Measurements from ENCODE around the gene SCLT1. TPM values are rescaled to one million over a fixed set of nuclear protein-coding genes. Genes with fewer than 3 reads are reported as not detected.
A peak's percentile ranks its signal among the peaks of the same experiment; 100 is the strongest.

Gene SCLT1
- polyA plus RNA-seq, 1 of the 3 experiments (the other 2 are of a cell fraction) = 2.2 TPM

DNA sequence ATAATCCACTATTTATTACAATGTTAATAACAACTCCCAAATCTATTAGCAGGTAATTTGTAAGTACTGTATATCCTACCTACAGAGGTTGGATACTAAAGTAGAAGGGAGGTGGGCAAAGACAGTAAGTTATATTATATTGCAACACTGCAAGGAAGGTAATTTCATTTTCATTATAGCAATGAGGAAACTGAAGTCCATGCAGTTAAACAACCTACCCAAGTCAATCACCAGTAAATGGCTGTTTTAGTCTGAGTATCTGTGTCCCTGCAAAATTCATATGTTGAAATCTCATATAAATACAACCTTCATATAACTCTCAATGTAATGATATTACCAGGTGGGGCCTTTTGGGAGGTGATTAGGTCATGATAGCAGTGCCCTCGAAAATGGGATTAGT, 114.4 kb downstream of the SCLT1 start:
- Histone ChIP-seq H3K9me2 (no peaks in the 10 kb centered on the region), H3K79me2 (ENCODE audit: insufficient read depth) (no peaks in the 10 kb centered on the region), H2AFZ (ENCODE audit: low read depth) (no peak overlapping the region), H3K4me3 (ENCODE audit: low read depth in 2 of 2, low read length in 1 of 2) (no peak overlapping the region), H3F3A (replicated peaks; ENCODE audit: insufficient read depth) (peaks cover 20% of the 10 kb centered on the region), H3K27ac (ENCODE audit: low read depth in 2 of 2, low read length in 1 of 2) (peak overlapping the region in 1 of 2 experiments; percentile 69; a peak in 1 of 4 replicates), H3K36me3 (replicated peaks in 1 of 2; ENCODE audit: control insufficient read depth in 1 of 2, insufficient read depth in 2 of 2, low read length in 1 of 2) (peaks cover 0 to 4% of the 10 kb centered on the region in 2 experiments), H3K9me3 (no peaks in the 10 kb centered on the region), H3K27me3 (ENCODE audit: insufficient read depth) (no peaks in the 10 kb centered on the region), H3K4me2 (no peak overlapping the region), H4K20me1 (ENCODE audit: insufficient read depth) (no peaks in the 10 kb centered on the region), H3K9ac (no peak overlapping the region), H3K4me1 (ENCODE audit: control insufficient read depth in 1 of 2, insufficient read depth in 2 of 2, low read depth in 1 of 2, low read length in 1 of 2) (peaks cover 4% of the 10 kb centered on the region in 2 experiments; a peak in 3 of 4 replicates)
- WGBS (ENCODE audit: low lambda C conversion rate) = 100% methylated on average over 1 of the region's 1 CpG
- CTCF ChIA-PET = no interaction called here
- DNase-seq = no peak
- TF ChIP-seq MAX (IDR thresholded peaks at IDR 0.05; ENCODE audit: low read depth) = no peak
- no peak for TF ChIP-seq ELF1 (IDR thresholded peaks at IDR 0.05)
- TF ChIP-seq RAD21 (IDR thresholded peaks at IDR 0.05; ENCODE audit: low read length) = no peak
- TF ChIP-seq RXRA (IDR thresholded peaks at IDR 0.05; ENCODE audit: borderline replicate concordance, low read depth) = no peak
- TF ChIP-seq, protein P1, sequence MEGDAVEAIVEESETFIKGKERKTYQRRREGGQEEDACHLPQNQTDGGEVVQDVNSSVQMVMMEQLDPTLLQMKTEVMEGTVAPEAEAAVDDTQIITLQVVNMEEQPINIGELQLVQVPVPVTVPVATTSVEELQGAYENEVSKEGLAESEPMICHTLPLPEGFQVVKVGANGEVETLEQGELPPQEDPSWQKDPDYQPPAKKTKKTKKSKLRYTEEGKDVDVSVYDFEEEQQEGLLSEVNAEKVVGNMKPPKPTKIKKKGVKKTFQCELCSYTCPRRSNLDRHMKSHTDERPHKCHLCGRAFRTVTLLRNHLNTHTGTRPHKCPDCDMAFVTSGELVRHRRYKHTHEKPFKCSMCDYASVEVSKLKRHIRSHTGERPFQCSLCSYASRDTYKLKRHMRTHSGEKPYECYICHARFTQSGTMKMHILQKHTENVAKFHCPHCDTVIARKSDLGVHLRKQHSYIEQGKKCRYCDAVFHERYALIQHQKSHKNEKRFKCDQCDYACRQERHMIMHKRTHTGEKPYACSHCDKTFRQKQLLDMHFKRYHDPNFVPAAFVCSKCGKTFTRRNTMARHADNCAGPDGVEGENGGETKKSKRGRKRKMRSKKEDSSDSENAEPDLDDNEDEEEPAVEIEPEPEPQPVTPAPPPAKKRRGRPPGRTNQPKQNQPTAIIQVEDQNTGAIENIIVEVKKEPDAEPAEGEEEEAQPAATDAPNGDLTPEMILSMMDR (IDR thresholded peaks at IDR 0.05) = no peak
- TF ChIP-seq FOXJ3 (CRISPR knock-in tag; IDR thresholded peaks at IDR 0.05) = no peak
- TF ChIP-seq TAF1 (IDR thresholded peaks at IDR 0.05; ENCODE audit: borderline replicate concordance, low read depth, low read length) = no peak
- TF ChIP-seq, protein P2, sequence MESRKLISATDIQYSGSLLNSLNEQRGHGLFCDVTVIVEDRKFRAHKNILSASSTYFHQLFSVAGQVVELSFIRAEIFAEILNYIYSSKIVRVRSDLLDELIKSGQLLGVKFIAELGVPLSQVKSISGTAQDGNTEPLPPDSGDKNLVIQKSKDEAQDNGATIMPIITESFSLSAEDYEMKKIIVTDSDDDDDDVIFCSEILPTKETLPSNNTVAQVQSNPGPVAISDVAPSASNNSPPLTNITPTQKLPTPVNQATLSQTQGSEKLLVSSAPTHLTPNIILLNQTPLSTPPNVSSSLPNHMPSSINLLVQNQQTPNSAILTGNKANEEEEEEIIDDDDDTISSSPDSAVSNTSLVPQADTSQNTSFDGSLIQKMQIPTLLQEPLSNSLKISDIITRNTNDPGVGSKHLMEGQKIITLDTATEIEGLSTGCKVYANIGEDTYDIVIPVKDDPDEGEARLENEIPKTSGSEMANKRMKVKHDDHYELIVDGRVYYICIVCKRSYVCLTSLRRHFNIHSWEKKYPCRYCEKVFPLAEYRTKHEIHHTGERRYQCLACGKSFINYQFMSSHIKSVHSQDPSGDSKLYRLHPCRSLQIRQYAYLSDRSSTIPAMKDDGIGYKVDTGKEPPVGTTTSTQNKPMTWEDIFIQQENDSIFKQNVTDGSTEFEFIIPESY (IDR thresholded peaks at IDR 0.05; ENCODE audit: borderline replicate concordance, low read depth) = no peak
- TF ChIP-seq RCOR1 (IDR thresholded peaks at IDR 0.05; ENCODE audit: low read length) = no peak
- TF ChIP-seq NFIC (IDR thresholded peaks at IDR 0.05; ENCODE audit: borderline replicate concordance) = no peak
- no peak for TF ChIP-seq SIN3A (IDR thresholded peaks at IDR 0.05; ENCODE audit: borderline replicate concordance, low read depth, low read length)
- no peak for TF ChIP-seq EP300 (IDR thresholded peaks at IDR 0.05; ENCODE audit: borderline replicate concordance in 1 of 2, low read depth in 1 of 2, low read length in 1 of 2)
- no peak for TF ChIP-seq USF1 (IDR thresholded peaks at IDR 0.05; ENCODE audit: borderline replicate concordance, low read depth)
- TF ChIP-seq, protein P3, sequence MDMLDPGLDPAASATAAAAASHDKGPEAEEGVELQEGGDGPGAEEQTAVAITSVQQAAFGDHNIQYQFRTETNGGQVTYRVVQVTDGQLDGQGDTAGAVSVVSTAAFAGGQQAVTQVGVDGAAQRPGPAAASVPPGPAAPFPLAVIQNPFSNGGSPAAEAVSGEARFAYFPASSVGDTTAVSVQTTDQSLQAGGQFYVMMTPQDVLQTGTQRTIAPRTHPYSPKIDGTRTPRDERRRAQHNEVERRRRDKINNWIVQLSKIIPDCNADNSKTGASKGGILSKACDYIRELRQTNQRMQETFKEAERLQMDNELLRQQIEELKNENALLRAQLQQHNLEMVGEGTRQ (IDR thresholded peaks at IDR 0.05; ENCODE audit: borderline replicate concordance, low read depth, low read length) = no peak
- POLR2A ChIA-PET = no interaction called here
